ENCODE data around the gene ATP8B2. TPM values are rescaled to one million over a fixed set of nuclear protein-coding genes. Genes with fewer than 3 reads are reported as not detected.
"Not testable (repeated sequence)": the region's sequence is repeated elsewhere in the genome, so short reads cannot be mapped to it uniquely, and the experiment has no call there.

The ATP8B2 gene
- total RNA-seq, 4 donors from 2014 or later: 14.4 to 34.4 (median 22.0) TPM

DNA sequence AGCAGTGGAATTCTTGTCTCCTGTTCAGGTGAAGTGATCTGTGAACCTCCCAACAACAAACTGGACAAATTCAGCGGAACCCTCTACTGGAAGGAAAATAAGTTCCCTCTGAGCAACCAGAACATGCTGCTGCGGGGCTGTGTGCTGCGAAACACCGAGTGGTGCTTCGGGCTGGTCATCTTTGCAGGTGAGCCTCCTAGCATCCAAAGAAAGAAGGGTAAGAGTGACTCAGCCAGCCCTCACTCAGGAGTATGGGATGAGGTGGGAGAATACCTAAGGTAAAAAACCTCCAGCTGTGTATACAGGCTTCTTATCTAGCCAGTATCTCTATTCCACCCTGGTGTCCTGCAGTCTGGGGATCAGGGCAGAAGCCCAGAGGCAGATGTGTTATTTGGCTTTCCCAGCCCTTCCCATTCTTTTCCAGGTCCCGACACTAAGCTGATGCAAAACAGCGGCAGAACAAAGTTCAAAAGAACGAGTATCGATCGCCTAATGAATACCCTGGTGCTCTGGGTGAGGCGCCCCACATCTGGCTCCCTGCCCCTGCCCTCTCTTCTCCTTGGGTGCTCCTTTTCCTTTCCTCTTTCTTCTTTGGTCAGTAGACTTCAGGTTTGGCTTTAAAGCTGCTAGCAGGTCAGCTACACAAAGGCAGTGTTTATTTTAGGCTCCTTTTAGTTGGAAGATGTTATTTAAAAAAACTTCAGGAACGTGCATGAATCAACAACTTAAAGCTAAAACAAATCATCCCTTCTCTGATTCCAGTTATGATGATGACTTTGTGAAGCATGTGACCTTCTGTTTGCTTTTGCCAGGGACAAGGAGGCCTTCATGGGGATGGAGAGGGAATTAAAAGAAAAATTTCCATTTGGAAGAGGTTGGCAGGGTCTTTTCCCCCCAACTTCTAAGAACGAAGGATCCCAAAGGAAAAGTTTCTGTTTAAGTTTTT, 9.0 kb downstream of the ATP8B2 start:
- peaks cover 46% of the 10 kb centered on the region for H3K36me3 ChIP-seq
- peak overlapping the region; percentile 21 for H3K27ac ChIP-seq
- TF ChIP-seq, protein P1, sequence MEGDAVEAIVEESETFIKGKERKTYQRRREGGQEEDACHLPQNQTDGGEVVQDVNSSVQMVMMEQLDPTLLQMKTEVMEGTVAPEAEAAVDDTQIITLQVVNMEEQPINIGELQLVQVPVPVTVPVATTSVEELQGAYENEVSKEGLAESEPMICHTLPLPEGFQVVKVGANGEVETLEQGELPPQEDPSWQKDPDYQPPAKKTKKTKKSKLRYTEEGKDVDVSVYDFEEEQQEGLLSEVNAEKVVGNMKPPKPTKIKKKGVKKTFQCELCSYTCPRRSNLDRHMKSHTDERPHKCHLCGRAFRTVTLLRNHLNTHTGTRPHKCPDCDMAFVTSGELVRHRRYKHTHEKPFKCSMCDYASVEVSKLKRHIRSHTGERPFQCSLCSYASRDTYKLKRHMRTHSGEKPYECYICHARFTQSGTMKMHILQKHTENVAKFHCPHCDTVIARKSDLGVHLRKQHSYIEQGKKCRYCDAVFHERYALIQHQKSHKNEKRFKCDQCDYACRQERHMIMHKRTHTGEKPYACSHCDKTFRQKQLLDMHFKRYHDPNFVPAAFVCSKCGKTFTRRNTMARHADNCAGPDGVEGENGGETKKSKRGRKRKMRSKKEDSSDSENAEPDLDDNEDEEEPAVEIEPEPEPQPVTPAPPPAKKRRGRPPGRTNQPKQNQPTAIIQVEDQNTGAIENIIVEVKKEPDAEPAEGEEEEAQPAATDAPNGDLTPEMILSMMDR (IDR thresholded peaks at IDR 0.05): no peak
- TF ChIP-seq POLR2AphosphoS5 (IDR thresholded peaks at IDR 0.05): no peak
- TF ChIP-seq EP300 (IDR thresholded peaks at IDR 0.05): no peak
- TF ChIP-seq POLR2A (IDR thresholded peaks at IDR 0.05): no peak
- DNase-seq (ENCODE audit: low spot score in 2 of 2): no peak
- H3K9me3 ChIP-seq: no peaks in the 10 kb centered on the region
- no peaks in the 10 kb centered on the region for H3K27me3 ChIP-seq
- no peak overlapping the region for H3K4me3 ChIP-seq
- H3K4me1 ChIP-seq: peaks cover 18% of the 10 kb centered on the region
- WGBS: 72% methylated on average over 13 of the region's 13 CpGs

DNA sequence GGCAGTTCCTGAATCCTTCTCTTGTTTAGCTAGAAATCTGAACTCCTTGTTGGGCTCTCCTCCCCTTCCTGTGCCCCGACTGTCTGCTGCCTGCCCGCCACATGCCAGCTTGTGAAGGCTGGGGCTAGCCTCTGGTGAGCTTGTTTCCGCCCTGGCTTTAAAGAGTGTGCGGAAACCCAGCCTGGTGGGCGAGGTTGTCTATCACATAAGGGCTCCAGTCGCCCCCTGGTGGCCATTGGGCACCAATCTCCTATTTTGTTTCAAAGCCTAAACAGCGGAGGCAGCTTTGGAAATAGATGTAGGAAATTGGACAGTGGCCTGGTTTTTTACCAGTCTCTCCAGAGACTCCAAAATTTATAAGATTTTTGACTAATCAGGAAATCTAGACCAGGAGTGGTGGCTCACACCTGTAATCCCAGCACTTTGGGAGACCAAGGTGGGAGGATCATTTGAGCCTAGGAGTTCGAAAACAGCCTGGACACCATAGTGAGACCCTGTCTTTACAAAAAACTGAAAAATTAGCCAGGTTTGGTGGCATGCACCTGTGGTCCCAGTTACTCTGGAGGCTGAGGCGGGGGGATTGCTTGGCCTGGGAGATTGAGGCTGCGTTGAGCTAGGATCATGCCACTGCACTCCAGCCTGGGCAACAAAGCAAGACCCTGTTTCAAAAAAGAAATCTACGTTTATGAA, 9.8 kb downstream of the ATP8B2 start:
- Histone ChIP-seq H3K27ac (peak overlapping the region; percentile 21), H3K27me3 (no peaks in the 10 kb centered on the region), H3K36me3 (peaks cover 54% of the 10 kb centered on the region), H3K4me3 (no peak overlapping the region), H3K4me1 (peaks cover 14% of the 10 kb centered on the region), H3K9me3 (no peaks in the 10 kb centered on the region)
- TF ChIP-seq, protein P1 (IDR thresholded peaks at IDR 0.05): peak; percentile 72 to 80
- TF ChIP-seq EP300 (IDR thresholded peaks at IDR 0.05): no peak
- peak in 1 of 3 donors; percentile 21 for TF ChIP-seq POLR2AphosphoS5 (IDR thresholded peaks at IDR 0.05)
- no peak for TF ChIP-seq POLR2A (IDR thresholded peaks at IDR 0.05)
- peak; percentile 95 to 96 for DNase-seq (ENCODE audit: low spot score in 2 of 2)
- 39% methylated on average over 10 of the region's 11 CpGs for WGBS

DNA sequence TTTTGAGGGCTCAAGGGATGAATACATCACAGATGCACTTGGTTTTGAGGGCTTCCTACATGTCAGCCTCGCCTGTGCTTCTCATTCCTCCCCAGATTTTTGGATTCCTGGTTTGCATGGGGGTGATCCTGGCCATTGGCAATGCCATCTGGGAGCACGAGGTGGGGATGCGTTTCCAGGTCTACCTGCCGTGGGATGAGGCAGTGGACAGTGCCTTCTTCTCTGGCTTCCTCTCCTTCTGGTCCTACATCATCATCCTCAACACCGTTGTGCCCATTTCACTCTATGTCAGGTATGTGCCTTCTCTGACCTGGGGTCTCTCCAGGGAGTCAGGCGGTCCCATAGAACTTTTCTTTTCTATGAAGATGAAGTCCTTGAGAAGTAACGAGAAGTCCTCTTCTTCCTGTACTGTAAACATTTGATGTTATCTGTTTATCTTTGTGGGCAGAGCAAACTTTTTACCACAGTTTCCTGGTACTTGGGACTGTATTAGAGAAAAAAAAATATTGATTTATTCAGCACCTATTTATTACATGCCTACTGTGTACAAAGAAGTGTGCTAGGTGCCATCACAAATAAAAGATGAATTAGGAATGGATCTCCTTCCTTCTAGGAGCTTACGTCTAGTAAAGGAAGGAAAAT, 12.0 kb downstream of the ATP8B2 start:
- no peak for DNase-seq (ENCODE audit: low spot score in 2 of 2)
- H3K4me3 ChIP-seq: no peak overlapping the region
- H3K27me3 ChIP-seq: no peaks in the 10 kb centered on the region
- no peak overlapping the region for H3K27ac ChIP-seq
- WGBS: 84% methylated on average over 8 of the region's 8 CpGs
- peaks cover 57% of the 10 kb centered on the region for H3K36me3 ChIP-seq
- no peaks in the 10 kb centered on the region for H3K9me3 ChIP-seq
- peaks cover 17% of the 10 kb centered on the region for H3K4me1 ChIP-seq
- no peak for TF ChIP-seq POLR2AphosphoS5 (IDR thresholded peaks at IDR 0.05)
- TF ChIP-seq, protein P1 (IDR thresholded peaks at IDR 0.05): no peak
- TF ChIP-seq POLR2A (IDR thresholded peaks at IDR 0.05): no peak
- no peak for TF ChIP-seq EP300 (IDR thresholded peaks at IDR 0.05)

DNA sequence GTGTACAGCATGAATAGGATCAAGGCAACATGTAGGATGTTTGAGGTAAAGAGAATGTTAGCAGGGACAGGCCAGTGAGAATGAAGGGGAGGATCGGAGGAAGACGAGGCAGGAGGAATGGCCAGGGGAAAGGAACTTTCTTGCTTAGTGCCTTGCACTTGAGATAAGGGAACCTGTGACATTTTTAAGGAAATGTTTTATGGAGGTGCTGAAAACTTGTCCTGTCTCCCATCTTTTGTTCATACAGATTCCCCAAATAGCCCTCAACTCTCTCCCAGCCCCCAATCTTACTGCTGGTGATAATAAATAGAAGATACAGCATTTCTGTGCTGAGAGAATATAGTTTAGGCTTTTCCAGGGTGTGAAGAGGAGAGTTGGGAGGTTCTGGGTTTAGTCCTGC, 13.6 kb downstream of the ATP8B2 start:
- peaks cover 17% of the 10 kb centered on the region for H3K4me1 ChIP-seq
- TF ChIP-seq EP300 (IDR thresholded peaks at IDR 0.05): no peak
- TF ChIP-seq, protein P1 (IDR thresholded peaks at IDR 0.05): no peak
- no peak for TF ChIP-seq POLR2AphosphoS5 (IDR thresholded peaks at IDR 0.05)
- no peak for TF ChIP-seq POLR2A (IDR thresholded peaks at IDR 0.05)
- WGBS: 94% methylated on average over 2 of the region's 2 CpGs
- no peaks in the 10 kb centered on the region for H3K9me3 ChIP-seq
- DNase-seq (ENCODE audit: low spot score in 2 of 2): no peak
- no peaks in the 10 kb centered on the region for H3K27me3 ChIP-seq
- H3K4me3 ChIP-seq: no peak overlapping the region
- no peak overlapping the region for H3K27ac ChIP-seq
- H3K36me3 ChIP-seq: peaks cover 69% of the 10 kb centered on the region

DNA sequence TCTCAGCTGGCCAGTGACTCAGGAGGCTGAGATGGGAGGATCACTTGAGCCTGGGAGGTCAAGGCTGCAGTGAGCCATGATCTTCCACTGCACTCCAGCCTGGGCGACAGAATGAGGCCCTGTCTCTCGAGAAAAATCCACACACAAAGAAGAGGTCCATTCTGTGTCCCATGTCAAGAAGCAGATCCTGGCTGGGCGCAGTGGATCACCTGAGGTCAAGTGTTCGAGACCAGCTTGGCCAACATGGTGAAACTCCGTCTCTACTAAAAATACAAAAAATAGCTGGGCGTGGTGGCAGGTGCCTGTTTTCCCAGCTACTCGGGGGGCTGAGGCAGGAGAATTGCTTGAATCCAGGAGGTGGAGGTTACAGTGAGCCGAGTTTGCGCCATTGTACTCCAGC, 16.0 kb downstream of the ATP8B2 start:
- WGBS: 98% methylated on average over 9 of the region's 9 CpGs
- peaks cover 89% of the 10 kb centered on the region for H3K36me3 ChIP-seq
- not testable (repeated sequence) for DNase-seq (ENCODE audit: low spot score in 2 of 2); H3K27me3 ChIP-seq; H3K27ac ChIP-seq; H3K4me3 ChIP-seq; H3K9me3 ChIP-seq; H3K4me1 ChIP-seq

All from suprapubic skin (tissue), 4 donors.